CD4-positive, CD25-positive, alpha-beta regulatory T cell (primary cell): ENCODE data around the gene HOXB7. TPM values are rescaled to one million over a fixed set of nuclear protein-coding genes. Genes with fewer than 3 reads are reported as not detected.

ENCODE experiments used
- ATAC-seq, 2 donors: fragments of 150-1000 bp; cut with Tn5 transposase; one replicate each; pipeline ENCODE4 v1.10.0; 2021; ENCODE audit warnings: low read depth in 2 of 2, moderate number of reproducible peaks in 2 of 2, moderate library complexity in 1 of 2
- DNase-seq, 3 donors: peaks; one replicate each; pipeline versions ENCODE4 v3.0.0 to v3.0.0-alpha.2; 2012 to 2022; ENCODE audit warnings: mixed read lengths in 1 of 3
- H3K27ac ChIP-seq: one replicate; pipeline ENCODE4 v1.7.0; 2013; ENCODE audit warnings: mild to moderate bottlenecking, low read length; ENCODE audit not compliant: insufficient read depth, poor library complexity, severe bottlenecking
- H3K27me3 ChIP-seq: one replicate; pipeline ENCODE4 v1.7.0; 2013; ENCODE audit warnings: low read length; ENCODE audit not compliant: control insufficient read depth, insufficient read depth
- H3K36me3 ChIP-seq: one replicate; pipeline ENCODE4 v1.7.0; 2013; ENCODE audit warnings: mild to moderate bottlenecking, low read length, moderate library complexity; ENCODE audit not compliant: control insufficient read depth, insufficient read depth
- H3K4me1 ChIP-seq: 2 replicates; pipeline ENCODE4 v1.7.0; 2013; ENCODE audit warnings: mild to moderate bottlenecking, low read length; ENCODE audit not compliant: insufficient read depth, control insufficient read depth, poor library complexity, severe bottlenecking
- H3K4me3 ChIP-seq: one replicate; pipeline ENCODE4 v1.7.0; 2013; ENCODE audit warnings: low read depth, mild to moderate bottlenecking, low read length, moderate library complexity
- H3K9me3 ChIP-seq, 2 experiments: 1 replicate in 1 of 2; 2 replicates in 1 of 2; pipeline ENCODE4 v1.7.0; 2013; ENCODE audit warnings: low read length in 2 of 2, mild to moderate bottlenecking in 1 of 2, moderate library complexity in 1 of 2; ENCODE audit not compliant: control insufficient read depth in 2 of 2
- H3K27ac Mint-ChIP-seq, 3 donors: one replicate each; pipeline ENCODE4 v1.8.0; 2020 to 2022; ENCODE audit warnings: mild to moderate bottlenecking in 3 of 3, mixed read lengths in 3 of 3, moderate library complexity in 2 of 3
- H3K27me3 Mint-ChIP-seq: one replicate; pipeline ENCODE4 v1.8.0; 2022; ENCODE audit warnings: mild to moderate bottlenecking, mixed read lengths
- H3K36me3 Mint-ChIP-seq: one replicate; pipeline ENCODE4 v1.8.0; 2020; ENCODE audit warnings: mixed read lengths
- H3K4me1 Mint-ChIP-seq, 4 donors: one replicate each; pipeline ENCODE4 v1.8.0; 2020 to 2022; ENCODE audit warnings: mixed read lengths in 4 of 4, mild to moderate bottlenecking in 1 of 4
- H3K4me3 Mint-ChIP-seq, 4 donors: one replicate each; pipeline ENCODE4 v1.8.0; 2020 to 2022; ENCODE audit warnings: mild to moderate bottlenecking in 4 of 4, mixed read lengths in 4 of 4, moderate library complexity in 3 of 4
- H3K9me3 Mint-ChIP-seq, 7 donors: one replicate each; pipeline ENCODE4 v1.8.0; 2020 to 2022; ENCODE audit warnings: mixed read lengths in 7 of 7, mild to moderate bottlenecking in 3 of 7, moderate library complexity in 2 of 7
- polyA plus RNA-seq, 4 donors: library from polyadenylated mRNA; unstranded; fragments of 300-500 nt; fragmentation: Illumina TruSeq; gene quantifications; one replicate each; pipeline ENCODE4 v1.2.3, GENCODE V29; 2021
- total RNA-seq: library from RNA; stranded (reverse); gene quantifications from one replicate; pipeline ENCODE4 v1.2.3, GENCODE V29; 2022

HOXB7 gene
- total and polyA plus RNA-seq, 5 donors from 2014 or later: 0.77 to 7.2 (median 2.1) TPM

DNA sequence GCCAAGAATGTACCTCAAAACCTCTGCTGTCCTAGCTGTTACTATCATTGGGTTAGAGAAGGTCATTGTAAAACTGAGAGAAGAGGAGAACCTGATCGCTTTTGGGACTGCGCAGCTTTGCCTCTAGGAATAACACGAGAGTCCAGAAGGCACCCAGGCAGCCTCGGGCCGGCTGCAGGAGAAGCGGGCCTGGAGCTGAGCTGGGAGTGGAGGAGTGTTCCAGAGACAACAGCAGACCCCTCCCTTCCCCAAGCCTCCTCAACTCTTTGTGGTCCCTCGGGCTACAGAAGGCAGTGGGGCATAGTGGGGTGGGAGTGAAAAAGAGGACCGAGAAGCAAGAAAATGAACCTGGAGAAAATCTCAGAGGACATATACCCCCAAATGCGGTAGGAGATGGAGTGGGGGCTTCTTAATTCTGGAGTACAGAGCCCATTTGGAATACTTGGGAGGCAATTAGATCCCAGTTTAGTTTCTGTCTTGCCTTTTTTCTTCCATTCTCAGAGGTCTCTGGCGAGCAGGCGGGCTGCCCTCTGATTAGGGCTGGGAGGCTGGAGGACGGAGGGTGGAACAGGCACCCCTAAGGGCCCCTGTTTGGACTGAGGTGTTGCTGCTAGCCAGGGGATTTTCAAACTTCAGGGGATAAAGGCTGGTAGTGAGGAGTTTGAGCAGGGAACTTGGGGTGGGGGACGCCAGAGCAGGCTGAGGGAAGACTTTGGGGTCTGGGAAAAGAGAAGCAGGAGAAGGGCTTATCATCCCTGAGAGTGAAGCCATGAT, 52.6 kb downstream of the HOXB7 start:
- peaks cover 4% of the 10 kb centered on the region for H3K36me3 Mint-ChIP-seq
- no peak for DNase-seq
- no peaks in the 10 kb centered on the region for H3K9me3 ChIP-seq
- peak overlapping the region in 1 of 3 donors; percentile 67 for H3K27ac Mint-ChIP-seq
- H3K36me3 ChIP-seq: no peaks in the 10 kb centered on the region
- no peak overlapping the region for H3K4me3 Mint-ChIP-seq
- H3K27me3 ChIP-seq: no peaks in the 10 kb centered on the region
- H3K4me1 Mint-ChIP-seq: peaks cover 0 to 12% (median 8%) of the 10 kb centered on the region in 4 donors
- no peak overlapping the region for H3K4me3 ChIP-seq
- no peak for ATAC-seq
- H3K9me3 Mint-ChIP-seq: no peaks in the 10 kb centered on the region
- no peak overlapping the region for H3K27ac ChIP-seq
- peaks cover 21% of the 10 kb centered on the region for H3K27me3 Mint-ChIP-seq
- peaks cover 2% of the 10 kb centered on the region for H3K4me1 ChIP-seq

Other genes starting within 250 kb of the HOXB7 start
- 196 TPM for gene SKAP1, start 180.8 kb downstream of the HOXB7 start, total RNA-seq
- gene SKAP1, start 180.8 kb downstream of the HOXB7 start, polyA plus RNA-seq: 100 to 1,000 TPM; 348 to 554 (median 391) TPM
- not detected for gene HOXB1, start 80.0 kb downstream of the HOXB7 start, total RNA-seq
- not detected for gene HOXB1, start 80.0 kb downstream of the HOXB7 start, polyA plus RNA-seq
- 19.1 TPM for gene HOXB2, start 65.9 kb downstream of the HOXB7 start, total RNA-seq
- 10 to 100 TPM; 27.1 to 42.4 (median 32.4) TPM for gene HOXB2, start 65.9 kb downstream of the HOXB7 start, polyA plus RNA-seq
- 2.9 TPM for gene HOXB4, start 32.7 kb downstream of the HOXB7 start, total RNA-seq
- gene HOXB4, start 32.7 kb downstream of the HOXB7 start, polyA plus RNA-seq: under 1 TPM in 2 of 4 donors, not detected in 2; 0.16 to 0.18 TPM
- gene HOXB3, start 20.8 kb downstream of the HOXB7 start, total RNA-seq: 8.1 TPM
- under 1 TPM in 2 of 4 donors, not detected in 2; 0.05 to 0.16 TPM for gene HOXB3, start 20.8 kb downstream of the HOXB7 start, polyA plus RNA-seq
- gene HOXB5, start 17.2 kb downstream of the HOXB7 start, total RNA-seq: not detected
- not detected for gene HOXB5, start 17.2 kb downstream of the HOXB7 start, polyA plus RNA-seq
- not detected for gene HOXB6, start 6.0 kb downstream of the HOXB7 start, total RNA-seq
- gene HOXB6, start 6.0 kb downstream of the HOXB7 start, polyA plus RNA-seq: not detected
- not detected for gene HOXB8, start 4.3 kb upstream of the HOXB7 start, total RNA-seq
- not detected for gene HOXB8, start 4.3 kb upstream of the HOXB7 start, polyA plus RNA-seq
- gene HOXB9, start 15.3 kb upstream of the HOXB7 start, total RNA-seq: 0.25 TPM
- not detected for gene HOXB9, start 15.3 kb upstream of the HOXB7 start, polyA plus RNA-seq
- gene PRAC1, start 111.5 kb upstream of the HOXB7 start, total RNA-seq: not detected
- not detected for gene PRAC1, start 111.5 kb upstream of the HOXB7 start, polyA plus RNA-seq
- gene PRAC2, start 112.2 kb upstream of the HOXB7 start, total RNA-seq: not detected
- gene PRAC2, start 112.2 kb upstream of the HOXB7 start, polyA plus RNA-seq: not detected
- not detected for gene HOXB13, start 117.7 kb upstream of the HOXB7 start, total RNA-seq
- gene HOXB13, start 117.7 kb upstream of the HOXB7 start, polyA plus RNA-seq: not detected
- gene TTLL6, start 206.2 kb upstream of the HOXB7 start, total RNA-seq: not detected
- gene TTLL6, start 206.2 kb upstream of the HOXB7 start, polyA plus RNA-seq: not detected
- gene CALCOCO2, start 220.0 kb upstream of the HOXB7 start, total RNA-seq: 226 TPM
- 100 to 1,000 TPM; 179 to 240 (median 203) TPM for gene CALCOCO2, start 220.0 kb upstream of the HOXB7 start, polyA plus RNA-seq